Activated CD8-positive, alpha-beta memory T cell treated with anti-CD3 and anti-CD28 coated beads, Interleukin-2, amount 50 U/mL, for 24 hours (primary cell): ENCODE results near the gene KHDRBS2.

ENCODE experiments used
- DNase-seq: peaks from one replicate; pipeline ENCODE4 v3.0.0-alpha.2; 2020; ENCODE audit errors: extremely low read depth

The KHDRBS2 gene

DNA sequence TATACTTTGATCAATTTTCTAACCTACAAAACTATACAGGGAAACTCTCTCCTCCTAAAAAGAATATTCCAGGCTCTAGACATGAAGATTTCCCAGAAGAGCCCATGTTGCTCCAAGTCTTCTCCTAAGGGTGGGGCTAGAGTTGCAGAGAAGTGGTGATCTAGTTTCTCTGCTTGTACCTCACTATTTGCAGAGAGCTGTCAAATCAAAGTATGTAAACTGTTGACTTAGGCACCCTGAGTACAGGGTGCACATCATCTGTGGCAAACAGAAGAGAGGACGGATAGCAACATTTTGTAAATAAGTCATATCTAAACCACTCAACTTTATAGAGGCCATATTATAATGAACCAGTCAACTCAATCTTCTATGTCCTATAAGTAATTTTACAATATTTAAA is 250.1 kb downstream of the KHDRBS2 start:
- DNase-seq, result no peak

DNA sequence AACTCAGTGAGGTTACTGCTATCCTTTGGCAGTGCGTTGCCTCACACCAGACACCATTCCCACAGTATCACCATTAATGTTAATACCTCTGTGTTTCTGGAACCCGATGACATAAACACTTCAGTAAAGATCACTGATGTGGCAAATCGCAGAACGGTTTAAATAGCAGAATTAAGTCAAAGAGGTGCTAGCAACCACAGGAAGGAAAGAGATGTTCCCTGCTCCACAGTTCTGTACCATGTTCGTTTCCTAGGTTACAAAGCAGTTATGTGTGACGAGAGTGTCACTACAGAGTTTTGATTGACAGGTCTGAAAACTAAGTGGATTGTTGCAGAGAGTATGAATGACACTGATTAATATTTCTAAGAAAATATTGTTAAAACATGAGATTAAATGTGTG is 272.3 kb downstream of the KHDRBS2 start:
- DNase-seq, result no peak

DNA sequence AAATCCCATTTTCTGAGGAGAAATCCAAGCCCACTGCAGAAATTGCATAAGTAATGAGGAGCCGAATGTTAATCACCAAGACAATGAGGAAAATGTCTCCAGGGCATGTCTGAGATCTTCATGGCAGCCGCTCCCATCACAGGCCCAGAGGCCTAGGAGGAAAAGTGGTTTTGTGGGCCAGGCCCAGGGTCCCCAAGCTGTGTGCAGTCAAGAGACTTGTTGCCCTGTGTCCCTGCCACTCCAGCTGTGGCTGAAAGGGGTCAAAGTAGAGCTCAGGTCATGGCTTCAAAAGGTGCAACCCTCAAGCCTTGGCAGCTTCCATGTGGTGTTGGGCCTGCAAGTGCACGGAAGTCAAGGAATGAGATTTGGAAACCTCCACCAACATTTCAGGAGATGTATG is 276.6 kb downstream of the KHDRBS2 start:
- DNase-seq, result no peak

DNA sequence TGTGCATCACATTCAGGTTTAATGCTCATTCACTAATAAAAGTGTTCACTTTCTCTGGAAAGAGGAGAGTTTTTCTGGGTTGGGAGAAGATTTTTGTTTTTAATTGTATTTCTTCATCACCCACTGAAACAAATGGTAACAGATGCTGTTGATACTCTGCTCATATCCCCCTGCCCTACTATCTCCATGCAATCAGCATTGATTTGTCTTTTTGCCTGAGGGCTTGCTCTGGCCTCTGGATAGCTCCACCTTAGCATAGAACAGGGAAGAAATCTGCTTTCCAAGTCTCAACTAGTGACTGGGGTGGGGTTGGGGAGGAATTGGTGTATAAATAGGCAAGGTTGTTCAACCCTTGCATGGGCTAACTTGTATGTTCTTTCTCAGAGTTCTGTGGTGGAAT is 296.4 kb downstream of the KHDRBS2 start:
- DNase-seq, result no peak

GRCh38 chr6:61980622-61981021 is 305.4 kb downstream of the KHDRBS2 start:
- no peak for DNase-seq

DNA sequence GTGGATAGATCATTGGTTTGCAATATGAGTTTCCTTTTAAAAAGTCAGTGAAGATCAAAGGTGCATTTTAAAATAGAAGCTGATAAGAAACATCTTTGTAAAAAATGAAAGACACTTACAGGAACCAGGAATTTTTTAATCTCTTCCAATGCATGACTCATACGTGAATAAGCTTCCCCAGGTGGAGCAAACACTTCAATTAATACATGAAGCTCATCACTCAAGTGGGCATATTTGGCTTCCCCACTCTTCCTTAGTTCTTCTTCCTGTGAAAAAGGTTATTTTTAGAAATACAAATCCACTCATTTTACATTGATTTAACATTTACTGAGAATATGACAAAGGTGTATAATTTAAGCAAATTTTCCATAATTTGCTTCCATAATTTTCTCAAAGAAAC is 308.1 kb downstream of the KHDRBS2 start:
- DNase-seq, result no peak

DNA sequence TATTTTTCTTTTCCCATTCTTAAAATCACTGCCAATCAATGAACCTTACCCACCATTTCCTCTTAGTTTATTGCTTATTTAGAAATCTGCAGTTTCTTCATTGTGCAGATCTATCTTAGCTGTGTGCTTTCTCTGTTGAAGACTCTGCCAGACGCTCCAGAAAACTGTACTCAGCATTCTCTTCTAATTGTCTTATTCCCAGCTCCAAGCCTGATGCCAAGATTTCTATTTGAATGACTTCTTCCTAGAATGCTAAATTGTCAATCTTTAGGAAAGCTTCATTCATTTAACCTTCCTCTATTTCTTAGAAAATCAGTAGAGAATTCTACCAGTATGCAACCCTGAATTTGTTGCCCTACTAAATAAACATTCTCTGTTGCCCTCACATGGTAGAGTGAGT is 308.9 kb downstream of the KHDRBS2 start:
- no peak for DNase-seq

DNA sequence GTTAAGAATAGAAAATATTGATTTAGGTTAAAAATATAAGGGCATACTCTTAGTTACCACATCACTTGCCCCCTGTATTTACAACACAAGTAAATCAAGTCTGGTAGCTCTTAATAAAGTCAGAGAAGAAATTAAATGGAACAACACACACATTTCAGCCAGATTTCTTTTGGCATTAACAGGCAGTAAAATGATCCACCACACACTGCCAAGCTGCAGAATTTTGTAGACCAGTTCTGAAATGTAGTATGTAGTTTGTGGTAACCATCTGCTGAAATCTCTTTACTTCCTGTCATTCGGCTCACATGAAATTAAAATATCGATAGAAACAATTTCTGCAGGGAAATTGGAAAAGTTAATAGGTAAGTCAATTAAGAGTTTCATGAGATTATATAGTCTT is 326.8 kb downstream of the KHDRBS2 start:
- DNase-seq, result no peak

- DNase-seq, result no peak
These were observed 332.2 kb downstream of the KHDRBS2 start for GRCh38 chr6:61953851-61954250.

DNA sequence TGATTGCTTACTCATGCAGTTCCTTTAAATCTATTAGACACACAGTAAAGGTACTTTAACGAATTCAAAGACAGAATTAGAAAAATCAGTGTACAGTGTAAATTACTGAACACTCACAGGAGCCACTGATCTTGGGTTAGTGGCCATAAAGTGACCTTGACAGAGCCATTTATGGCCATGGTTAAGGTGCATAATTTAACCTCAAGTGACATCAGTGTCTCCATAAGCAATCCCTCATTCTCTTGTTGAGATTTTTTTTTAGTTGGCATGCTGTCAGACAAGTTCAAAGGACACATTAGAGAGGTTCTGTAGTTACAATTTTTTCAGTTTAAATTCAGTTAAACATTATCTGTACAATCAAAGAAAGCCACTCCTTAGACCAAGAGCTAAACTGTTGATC is 334.4 kb downstream of the KHDRBS2 start:
- no peak for DNase-seq

DNA sequence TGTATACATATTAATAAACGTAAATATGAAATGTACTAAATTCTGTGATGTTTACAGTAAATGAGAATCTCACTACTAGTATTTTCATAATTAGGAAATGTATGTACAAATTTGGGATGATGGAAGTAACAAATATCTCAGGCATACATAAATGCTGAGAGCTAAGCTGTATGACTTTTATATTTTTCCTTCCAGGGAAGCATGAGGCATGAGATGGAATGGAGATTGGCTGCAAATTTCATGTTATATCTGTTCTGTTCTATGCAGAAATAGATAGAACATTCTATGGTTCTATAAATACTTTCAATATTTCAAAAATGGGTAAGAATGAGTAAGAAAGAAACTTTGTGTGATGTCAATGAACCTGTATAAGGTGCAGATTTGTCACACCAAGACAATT is 335.2 kb downstream of the KHDRBS2 start:
- DNase-seq, result no peak

- DNase-seq, result no peak
These were observed 336.1 kb downstream of the KHDRBS2 start for GRCh38 chr6:61949971-61950370.

DNA sequence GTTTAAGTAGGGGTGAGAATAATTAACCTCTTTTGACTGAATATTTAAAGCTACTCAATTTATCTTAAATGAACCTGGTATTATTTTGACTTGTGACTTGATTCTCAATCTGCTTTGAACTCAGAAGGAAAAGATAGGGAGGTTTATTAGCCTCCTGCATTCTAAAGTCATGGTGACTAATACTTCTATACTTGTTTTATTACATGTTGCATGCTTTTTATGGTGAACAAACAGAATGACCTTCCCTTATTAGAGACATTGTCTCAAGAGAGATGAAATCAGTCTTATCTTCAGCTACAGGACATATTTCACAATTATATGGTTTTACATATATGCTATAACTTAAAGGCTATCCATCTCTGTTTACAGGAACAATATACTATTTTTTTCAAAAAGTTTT is 336.9 kb downstream of the KHDRBS2 start:
- DNase-seq, result no peak

DNA sequence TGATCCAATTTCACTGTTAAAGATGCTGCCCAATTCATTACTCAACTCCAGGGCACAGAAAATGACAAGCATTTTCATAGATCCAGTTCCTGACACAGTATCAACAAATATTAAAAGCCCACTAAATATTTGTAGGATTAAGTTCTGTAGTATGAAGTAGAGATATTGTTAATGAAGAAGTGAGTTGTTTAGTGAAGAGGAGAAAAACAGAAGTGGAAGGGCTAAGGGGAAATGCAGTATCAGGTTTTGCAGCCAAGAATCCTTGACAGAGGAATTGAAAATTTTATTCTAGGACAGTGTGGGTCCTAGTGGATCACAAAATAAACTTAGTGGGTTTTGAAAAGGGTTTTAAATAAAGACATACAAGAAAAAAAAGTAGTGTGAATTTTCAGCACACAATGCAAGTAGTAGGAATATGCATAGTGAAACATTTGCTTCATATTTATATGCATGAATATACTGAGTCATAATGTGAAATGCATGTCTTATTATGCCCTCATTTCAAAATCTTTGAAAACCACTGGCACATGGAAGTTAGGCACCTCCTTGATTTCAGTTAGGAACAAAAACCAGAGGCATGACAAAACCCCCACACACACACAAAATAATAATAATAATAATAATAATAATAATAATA is 338.6 kb downstream of the KHDRBS2 start:
- DNase-seq, result no peak

GRCh38 chr6:61940919-61941318 is 345.1 kb downstream of the KHDRBS2 start:
- DNase-seq, result no peak

GRCh38 chr6:61935242-61935846 is 350.7 kb downstream of the KHDRBS2 start:
- DNase-seq, result no peak

GRCh38 chr6:61909486-61909885 is 376.5 kb downstream of the KHDRBS2 start:
- no peak for DNase-seq

GRCh38 chr6:61901748-61902147 is 384.3 kb downstream of the KHDRBS2 start:
- DNase-seq, result no peak

DNA sequence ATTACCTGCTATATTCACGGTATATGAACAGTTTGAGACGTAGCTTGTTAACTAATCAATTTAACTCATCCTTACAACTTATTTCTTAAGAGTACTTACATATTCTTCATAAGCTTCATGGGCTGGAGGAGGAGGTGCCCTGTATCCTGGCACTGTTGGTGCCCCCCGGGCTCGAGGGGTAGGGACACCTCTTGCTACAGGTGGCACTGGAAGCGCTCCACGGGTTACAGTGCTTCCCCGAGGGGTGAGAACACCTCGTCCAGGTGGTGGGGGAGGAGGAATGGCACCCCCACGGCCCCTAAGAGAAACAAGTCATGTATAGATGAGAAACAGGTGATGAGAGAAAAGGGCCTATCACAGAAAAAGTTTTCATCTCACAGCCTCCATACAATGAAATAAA is 391.5 kb downstream of the KHDRBS2 start:
- DNase-seq, result no peak

- DNase-seq, result no peak
These were observed 398.6 kb downstream of the KHDRBS2 start for GRCh38 chr6:61887423-61887822.

GRCh38 chr6:61886608-61887259 is 399.3 kb downstream of the KHDRBS2 start:
- no peak for DNase-seq

DNA sequence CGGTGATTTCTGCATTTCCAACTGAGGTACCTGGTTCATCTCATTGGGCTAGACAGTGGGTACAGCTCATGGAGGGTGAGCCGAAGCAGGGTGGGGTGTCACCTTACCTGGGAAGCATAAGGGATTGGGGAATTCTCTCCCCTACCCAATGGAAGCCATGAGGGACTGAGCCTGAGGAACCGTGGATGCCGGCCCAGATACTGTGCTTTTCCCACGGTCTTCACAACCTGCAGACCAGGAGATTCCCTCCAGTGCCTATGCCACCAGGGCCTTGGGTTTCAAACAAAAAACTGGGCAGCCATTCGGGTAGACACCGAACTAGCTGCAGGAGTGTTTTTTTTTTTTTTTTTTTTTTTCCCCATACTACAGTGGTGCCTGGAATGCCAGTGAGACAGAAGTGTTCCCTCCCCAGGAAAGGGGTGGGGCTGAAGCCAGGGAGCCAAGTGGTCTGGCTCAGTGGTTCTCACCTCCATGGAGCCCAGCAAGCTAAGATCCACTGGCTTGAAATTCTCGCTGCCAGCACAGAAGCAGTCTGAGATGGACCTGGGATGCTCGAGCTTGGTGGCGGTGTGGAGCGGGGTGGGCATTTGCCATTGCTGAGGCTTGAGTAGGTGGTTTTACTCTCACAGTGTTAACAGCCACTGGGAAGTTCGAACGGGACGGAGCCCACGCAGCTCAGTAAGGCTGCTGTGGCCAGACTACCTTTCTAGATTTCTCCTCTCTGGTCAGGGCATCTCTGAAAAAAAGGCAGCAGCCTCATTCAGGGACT is 416.2 kb downstream of the KHDRBS2 start:
- no peak for DNase-seq
